ENCODE data around the gene SAA4. TPM values are rescaled to one million over a fixed set of nuclear protein-coding genes. Genes with fewer than 3 reads are reported as not detected.

The SAA4 gene
- total and polyA plus RNA-seq, 9 of the 15 experiments (the other 6 are each of a cell fraction or from before 2014, with no cell fraction given) = not detected

GRCh38 chr11:18203723-18204122, 32.9 kb downstream of the SAA4 start (continued):
- TF ChIP-seq, protein P1, sequence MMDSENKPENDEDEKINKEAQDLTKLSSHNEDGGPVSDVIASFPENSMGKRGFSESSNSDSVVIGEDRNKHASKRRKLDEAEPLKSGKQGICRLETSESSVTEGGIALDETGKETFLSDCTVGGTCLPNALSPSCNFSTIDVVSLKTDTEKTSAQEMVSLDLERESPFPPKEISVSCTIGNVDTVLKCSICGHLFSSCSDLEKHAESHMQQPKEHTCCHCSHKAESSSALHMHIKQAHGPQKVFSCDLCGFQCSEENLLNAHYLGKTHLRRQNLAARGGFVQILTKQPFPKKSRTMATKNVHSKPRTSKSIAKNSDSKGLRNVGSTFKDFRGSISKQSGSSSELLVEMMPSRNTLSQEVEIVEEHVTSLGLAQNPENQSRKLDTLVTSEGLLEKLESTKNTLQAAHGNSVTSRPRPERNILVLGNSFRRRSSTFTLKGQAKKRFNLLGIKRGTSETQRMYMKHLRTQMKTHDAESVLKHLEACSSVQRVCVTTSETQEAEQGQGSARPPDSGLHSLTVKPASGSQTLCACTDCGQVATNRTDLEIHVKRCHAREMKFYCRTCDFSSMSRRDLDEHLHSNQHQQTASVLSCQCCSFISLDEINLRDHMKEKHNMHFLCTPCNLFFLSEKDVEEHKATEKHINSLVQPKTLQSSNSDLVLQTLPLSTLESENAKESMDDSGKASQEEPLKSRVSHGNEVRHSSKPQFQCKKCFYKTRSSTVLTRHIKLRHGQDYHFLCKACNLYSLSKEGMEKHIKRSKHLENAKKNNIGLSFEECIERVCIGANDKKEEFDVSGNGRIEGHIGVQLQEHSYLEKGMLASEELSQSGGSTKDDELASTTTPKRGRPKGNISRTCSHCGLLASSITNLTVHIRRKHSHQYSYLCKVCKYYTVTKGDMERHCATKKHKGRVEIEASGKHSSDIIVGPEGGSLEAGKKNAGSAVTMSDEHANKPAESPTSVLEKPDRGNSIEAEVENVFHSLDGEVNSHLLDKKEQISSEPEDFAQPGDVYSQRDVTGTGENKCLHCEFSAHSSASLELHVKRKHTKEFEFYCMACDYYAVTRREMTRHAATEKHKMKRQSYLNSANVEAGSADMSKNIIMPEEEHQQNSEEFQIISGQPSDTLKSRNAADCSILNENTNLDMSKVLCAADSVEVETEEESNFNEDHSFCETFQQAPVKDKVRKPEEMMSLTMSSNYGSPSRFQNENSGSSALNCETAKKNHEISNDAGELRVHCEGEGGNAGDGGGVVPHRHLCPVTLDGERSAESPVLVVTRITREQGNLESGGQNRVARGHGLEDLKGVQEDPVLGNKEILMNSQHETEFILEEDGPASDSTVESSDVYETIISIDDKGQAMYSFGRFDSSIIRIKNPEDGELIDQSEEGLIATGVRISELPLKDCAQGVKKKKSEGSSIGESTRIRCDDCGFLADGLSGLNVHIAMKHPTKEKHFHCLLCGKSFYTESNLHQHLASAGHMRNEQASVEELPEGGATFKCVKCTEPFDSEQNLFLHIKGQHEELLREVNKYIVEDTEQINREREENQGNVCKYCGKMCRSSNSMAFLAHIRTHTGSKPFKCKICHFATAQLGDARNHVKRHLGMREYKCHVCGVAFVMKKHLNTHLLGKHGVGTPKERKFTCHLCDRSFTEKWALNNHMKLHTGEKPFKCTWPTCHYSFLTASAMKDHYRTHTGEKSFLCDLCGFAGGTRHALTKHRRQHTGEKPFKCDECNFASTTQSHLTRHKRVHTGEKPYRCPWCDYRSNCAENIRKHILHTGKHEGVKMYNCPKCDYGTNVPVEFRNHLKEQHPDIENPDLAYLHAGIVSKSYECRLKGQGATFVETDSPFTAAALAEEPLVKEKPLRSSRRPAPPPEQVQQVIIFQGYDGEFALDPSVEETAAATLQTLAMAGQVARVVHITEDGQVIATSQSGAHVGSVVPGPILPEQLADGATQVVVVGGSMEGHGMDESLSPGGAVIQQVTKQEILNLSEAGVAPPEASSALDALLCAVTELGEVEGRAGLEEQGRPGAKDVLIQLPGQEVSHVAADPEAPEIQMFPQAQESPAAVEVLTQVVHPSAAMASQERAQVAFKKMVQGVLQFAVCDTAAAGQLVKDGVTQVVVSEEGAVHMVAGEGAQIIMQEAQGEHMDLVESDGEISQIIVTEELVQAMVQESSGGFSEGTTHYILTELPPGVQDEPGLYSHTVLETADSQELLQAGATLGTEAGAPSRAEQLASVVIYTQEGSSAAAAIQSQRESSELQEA (IDR thresholded peaks at IDR 0.05; ENCODE audit: low read depth) = no peak
- TF ChIP-seq PURB (CRISPR knock-in tag; IDR thresholded peaks at IDR 0.05; ENCODE audit: low read depth) (no peak), ARHGAP35 (IDR thresholded peaks at IDR 0.05; ENCODE audit: partially characterized antibody) (no peak), JUNB (CRISPR knock-in tag; conservative IDR thresholded peaks at IDR 0.05) (no peak), SMC3 (conservative IDR thresholded peaks at IDR 0.05; ENCODE audit: insufficient read depth, low read depth, low read length) (peak; percentile 47), RAD21 (CRISPR knock-in tag; conservative IDR thresholded peaks at IDR 0.05 in 1 of 2, IDR thresholded peaks at IDR 0.05 in 1 of 2) (peak in 1 of 2 experiments; percentile 61; a peak in 2 of 4 replicates), TGIF2 (CRISPR knock-in tag; IDR thresholded peaks at IDR 0.05) (no peak), PTBP1 (IDR thresholded peaks at IDR 0.05; ENCODE audit: low read depth, low read length) (no peak), AFF1 (IDR thresholded peaks at IDR 0.05; ENCODE audit: low read depth in 1 of 2, partially characterized antibody in 2 of 2) (no peak), SREBF2 (CRISPR knock-in tag; IDR thresholded peaks at IDR 0.05) (no peak), TOE1 (IDR thresholded peaks at IDR 0.05; ENCODE audit: borderline replicate concordance) (no peak), TOE1 (CRISPR knock-in tag; IDR thresholded peaks at IDR 0.05; ENCODE audit: borderline replicate concordance, low read depth) (no peak), ZKSCAN3 (CRISPR knock-in tag; IDR thresholded peaks at IDR 0.05) (no peak), ZC3H4 (CRISPR knock-in tag; IDR thresholded peaks at IDR 0.05; ENCODE audit: borderline replicate concordance) (no peak), DDX20 (tag; IDR thresholded peaks at IDR 0.05; ENCODE audit: low read depth) (no peak)
- TF ChIP-seq, protein P2, sequence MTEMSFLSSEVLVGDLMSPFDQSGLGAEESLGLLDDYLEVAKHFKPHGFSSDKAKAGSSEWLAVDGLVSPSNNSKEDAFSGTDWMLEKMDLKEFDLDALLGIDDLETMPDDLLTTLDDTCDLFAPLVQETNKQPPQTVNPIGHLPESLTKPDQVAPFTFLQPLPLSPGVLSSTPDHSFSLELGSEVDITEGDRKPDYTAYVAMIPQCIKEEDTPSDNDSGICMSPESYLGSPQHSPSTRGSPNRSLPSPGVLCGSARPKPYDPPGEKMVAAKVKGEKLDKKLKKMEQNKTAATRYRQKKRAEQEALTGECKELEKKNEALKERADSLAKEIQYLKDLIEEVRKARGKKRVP (CRISPR knock-in tag; IDR thresholded peaks at IDR 0.05) = no peak

Measured in K562 (cell line).